CD8-positive, alpha-beta memory T cell (primary cell): ENCODE data around the gene UGGT1. TPM values are rescaled to one million over a fixed set of nuclear protein-coding genes. Genes with fewer than 3 reads are reported as not detected.

Experiments
- CTCF ChIA-PET: fragments of 350-600 bp; sonication (Branson Sonifier 250); formaldehyde crosslinking; loops from one replicate; lab custom pipeline; 2021; ENCODE audit warnings: antibody characterized with exemption; lab: Charles Lee
- POLR2A ChIA-PET: fragments of 350-600 bp; sonication (Branson Sonifier 250); formaldehyde crosslinking; loops from one replicate; lab custom pipeline; 2021; ENCODE audit warnings: antibody characterized with exemption; lab: Charles Lee
- DNase-seq, 5 donors: peaks; one replicate each; pipeline versions ENCODE4 v3.0.0 to v3.0.0-alpha.2; 2020 to 2022; ENCODE audit warnings: mixed read lengths in 1 of 5
- H3K27ac ChIP-seq: one replicate; pipeline ENCODE4 v1.7.0; 2013; ENCODE audit warnings: low read depth, mild to moderate bottlenecking, low read length, moderate library complexity
- H3K27me3 ChIP-seq: 2 replicates; pipeline ENCODE4 v1.7.0; 2013; ENCODE audit warnings: low read length, mild to moderate bottlenecking; ENCODE audit not compliant: insufficient read depth, poor library complexity, severe bottlenecking
- H3K36me3 ChIP-seq: 2 replicates; pipeline ENCODE4 v1.7.0; 2013; ENCODE audit warnings: mild to moderate bottlenecking, low read length, moderate library complexity; ENCODE audit not compliant: insufficient read depth
- H3K4me1 ChIP-seq: 2 replicates; pipeline ENCODE4 v1.7.0; 2013; ENCODE audit warnings: mild to moderate bottlenecking, low read length, moderate library complexity; ENCODE audit not compliant: insufficient read depth
- H3K4me3 ChIP-seq: 2 replicates; pipeline ENCODE4 v1.7.0; 2013; ENCODE audit warnings: mild to moderate bottlenecking, low read length
- H3K9me3 ChIP-seq: 2 replicates; pipeline ENCODE4 v1.7.0; 2013; ENCODE audit warnings: mild to moderate bottlenecking, low read length
- H3K27ac Mint-ChIP-seq, 8 donors: one replicate each; pipeline ENCODE4 v1.8.0; 2020 to 2021; ENCODE audit warnings: mixed read lengths in 8 of 8, mild to moderate bottlenecking in 6 of 8, inconsistent platforms in 3 of 8, moderate library complexity in 3 of 8
- H3K27me3 Mint-ChIP-seq, 2 donors: one replicate each; pipeline ENCODE4 v1.8.0; 2020 to 2021; ENCODE audit warnings: mixed read lengths in 2 of 2, mild to moderate bottlenecking in 1 of 2, moderate library complexity in 1 of 2
- H3K36me3 Mint-ChIP-seq, 3 donors: one replicate each; pipeline ENCODE4 v1.8.0; 2020 to 2021; ENCODE audit warnings: mixed read lengths in 3 of 3, inconsistent platforms in 1 of 3, mild to moderate bottlenecking in 1 of 3
- H3K4me1 Mint-ChIP-seq, 3 donors: one replicate each; pipeline ENCODE4 v1.8.0; 2020 to 2021; ENCODE audit warnings: mixed read lengths in 3 of 3, inconsistent platforms in 1 of 3, mild to moderate bottlenecking in 1 of 3
- H3K4me3 Mint-ChIP-seq, 7 donors: one replicate each; pipeline ENCODE4 v1.8.0; 2020 to 2021; ENCODE audit warnings: mixed read lengths in 7 of 7, mild to moderate bottlenecking in 6 of 7, moderate library complexity in 4 of 7, inconsistent platforms in 2 of 7
- H3K9me3 Mint-ChIP-seq, 5 donors: one replicate each; pipeline ENCODE4 v1.8.0; 2020 to 2022; ENCODE audit warnings: mixed read lengths in 5 of 5, mild to moderate bottlenecking in 3 of 5, moderate library complexity in 2 of 5, inconsistent platforms in 1 of 5
- polyA plus RNA-seq: library from polyadenylated mRNA; unstranded; fragments of 300-500 nt; fragmentation: Illumina TruSeq; gene quantifications from one replicate; pipeline ENCODE4 v1.2.3, GENCODE V29; 2021
- total RNA-seq, 2 experiments: library from RNA; stranded (reverse); gene quantifications; one replicate each; pipeline ENCODE4 v1.2.3, GENCODE V29; 2021

UGGT1 gene, protein sequence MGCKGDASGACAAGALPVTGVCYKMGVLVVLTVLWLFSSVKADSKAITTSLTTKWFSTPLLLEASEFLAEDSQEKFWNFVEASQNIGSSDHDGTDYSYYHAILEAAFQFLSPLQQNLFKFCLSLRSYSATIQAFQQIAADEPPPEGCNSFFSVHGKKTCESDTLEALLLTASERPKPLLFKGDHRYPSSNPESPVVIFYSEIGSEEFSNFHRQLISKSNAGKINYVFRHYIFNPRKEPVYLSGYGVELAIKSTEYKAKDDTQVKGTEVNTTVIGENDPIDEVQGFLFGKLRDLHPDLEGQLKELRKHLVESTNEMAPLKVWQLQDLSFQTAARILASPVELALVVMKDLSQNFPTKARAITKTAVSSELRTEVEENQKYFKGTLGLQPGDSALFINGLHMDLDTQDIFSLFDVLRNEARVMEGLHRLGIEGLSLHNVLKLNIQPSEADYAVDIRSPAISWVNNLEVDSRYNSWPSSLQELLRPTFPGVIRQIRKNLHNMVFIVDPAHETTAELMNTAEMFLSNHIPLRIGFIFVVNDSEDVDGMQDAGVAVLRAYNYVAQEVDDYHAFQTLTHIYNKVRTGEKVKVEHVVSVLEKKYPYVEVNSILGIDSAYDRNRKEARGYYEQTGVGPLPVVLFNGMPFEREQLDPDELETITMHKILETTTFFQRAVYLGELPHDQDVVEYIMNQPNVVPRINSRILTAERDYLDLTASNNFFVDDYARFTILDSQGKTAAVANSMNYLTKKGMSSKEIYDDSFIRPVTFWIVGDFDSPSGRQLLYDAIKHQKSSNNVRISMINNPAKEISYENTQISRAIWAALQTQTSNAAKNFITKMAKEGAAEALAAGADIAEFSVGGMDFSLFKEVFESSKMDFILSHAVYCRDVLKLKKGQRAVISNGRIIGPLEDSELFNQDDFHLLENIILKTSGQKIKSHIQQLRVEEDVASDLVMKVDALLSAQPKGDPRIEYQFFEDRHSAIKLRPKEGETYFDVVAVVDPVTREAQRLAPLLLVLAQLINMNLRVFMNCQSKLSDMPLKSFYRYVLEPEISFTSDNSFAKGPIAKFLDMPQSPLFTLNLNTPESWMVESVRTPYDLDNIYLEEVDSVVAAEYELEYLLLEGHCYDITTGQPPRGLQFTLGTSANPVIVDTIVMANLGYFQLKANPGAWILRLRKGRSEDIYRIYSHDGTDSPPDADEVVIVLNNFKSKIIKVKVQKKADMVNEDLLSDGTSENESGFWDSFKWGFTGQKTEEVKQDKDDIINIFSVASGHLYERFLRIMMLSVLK (N-terminal part only)
- total RNA-seq (10 to 100 TPM; 54.0 to 55.8 TPM), polyA plus RNA-seq (16.9 TPM)

DNA sequence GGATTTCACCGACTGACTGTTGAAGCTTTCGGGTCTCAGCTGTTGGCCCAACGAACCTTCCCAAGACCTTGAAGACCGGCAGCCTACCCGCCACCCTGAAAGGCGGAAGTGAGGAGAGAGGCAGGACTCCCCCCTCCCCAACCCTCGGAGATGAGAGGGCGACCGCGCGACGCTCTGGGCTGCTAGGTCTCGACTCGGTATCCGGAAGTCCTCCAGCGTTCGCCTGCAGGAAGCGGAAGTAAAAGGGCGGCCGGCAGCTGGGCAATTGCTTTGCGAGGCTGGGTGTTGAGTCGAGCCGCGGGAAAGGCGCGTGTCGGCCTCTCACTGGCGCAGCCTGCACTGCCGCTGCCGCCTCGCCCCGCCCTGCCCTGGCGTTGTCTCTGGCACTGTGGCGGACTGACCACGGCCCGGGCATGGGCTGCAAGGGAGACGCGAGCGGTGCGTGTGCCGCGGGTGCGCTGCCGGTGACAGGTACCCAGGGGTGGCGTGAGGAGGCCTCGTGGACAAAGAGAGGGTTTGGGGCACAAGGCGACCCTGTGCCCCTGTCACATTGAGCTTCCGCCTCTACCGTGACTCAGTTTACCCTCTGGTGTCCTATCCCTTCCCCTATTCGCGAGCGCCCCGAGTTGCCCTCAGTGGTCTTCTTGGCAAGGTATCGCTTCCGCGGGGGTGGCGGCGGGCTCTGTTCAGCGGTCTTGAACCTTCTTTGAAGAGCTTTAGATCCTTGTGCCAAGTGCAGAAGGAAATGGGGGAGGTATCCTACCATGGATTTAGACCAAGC is at the start of gene UGGT1:
Gene UGGT1 (plus strand): TSS at position 256 of the 781 bp plus-strand sequence. CDS start 158 bp downstream, at position 414.
- POLR2A ChIA-PET, result interaction anchor here (1.7 to 2.1 kb wide), 3 partner anchors 63 to 389 kb away, joined by 4 to 27 read pairs (median 11); partner anchors contain the start of gene SAP130
- peak; percentile 88 to 95 (median 91) for DNase-seq
- CTCF ChIA-PET, result interaction anchor here (0.7 to 1.6 kb wide), 5 partner anchors 13 to 207 kb away, joined by 3 to 5 read pairs (median 4); no protein-coding TSS in a partner anchor
- peaks cover 26% of the 10 kb centered on the region for H3K4me1 ChIP-seq
- Mint-ChIP-seq H3K27ac (peak within 1 kb of the TSS; percentile 91 to 97 (median 96)), H3K4me3 (peak within 1 kb of the TSS; percentile 85 to 98 (median 92)), H3K4me1 (peaks cover 46 to 59% (median 58%) of the 10 kb centered on the region in 3 donors), H3K27me3 (no peaks in the 10 kb centered on the region), H3K9me3 (no peaks in the 10 kb centered on the region), H3K36me3 (peaks cover 0 to 27% (median 0%) of the 10 kb centered on the region in 3 donors)
- peak within 1 kb of the TSS; percentile 97 for H3K4me3 ChIP-seq
- H3K36me3 ChIP-seq, result peaks cover 6% of the 10 kb centered on the region
- H3K9me3 ChIP-seq, result no peaks in the 10 kb centered on the region
- H3K27me3 ChIP-seq, result no peaks in the 10 kb centered on the region
- H3K27ac ChIP-seq, result peak within 1 kb of the TSS; percentile 72

DNA sequence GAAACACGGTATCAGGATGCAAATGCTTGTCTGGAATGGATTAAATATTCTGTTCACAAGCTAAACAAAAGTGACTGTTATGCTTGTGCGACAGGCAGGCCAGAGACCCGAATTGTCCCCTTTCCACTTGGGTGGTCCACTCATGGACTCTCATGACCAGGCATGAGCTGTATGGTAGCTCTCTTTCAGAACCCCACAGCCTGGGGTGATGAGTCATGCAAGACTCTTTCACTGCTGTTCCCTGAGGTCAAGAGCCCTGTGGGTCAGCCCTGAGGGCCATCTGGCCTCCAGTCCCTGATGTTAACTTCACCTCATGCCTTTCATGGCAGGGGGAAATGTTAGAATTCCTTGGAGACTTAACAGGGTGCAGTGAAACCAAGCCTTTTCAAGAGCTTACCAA is 49.4 kb upstream of the UGGT1 start:
- Histone ChIP-seq H3K36me3 (no peaks in the 10 kb centered on the region), H3K4me3 (no peak overlapping the region), H3K4me1 (no peaks in the 10 kb centered on the region), H3K9me3 (peaks cover 20% of the 10 kb centered on the region), H3K27ac (no peak overlapping the region), H3K27me3 (no peaks in the 10 kb centered on the region)
- DNase-seq, result no peak
- ChIA-PET CTCF (no interaction called here), POLR2A (no interaction called here)
- Mint-ChIP-seq H3K27ac (no peak overlapping the region), H3K9me3 (peaks cover 15 to 54% (median 41%) of the 10 kb centered on the region in 5 donors), H3K4me3 (no peak overlapping the region), H3K27me3 (peaks cover 9 to 26% of the 10 kb centered on the region in 2 donors), H3K36me3 (peaks cover 0 to 22% (median 0%) of the 10 kb centered on the region in 3 donors), H3K4me1 (no peaks in the 10 kb centered on the region)

DNA sequence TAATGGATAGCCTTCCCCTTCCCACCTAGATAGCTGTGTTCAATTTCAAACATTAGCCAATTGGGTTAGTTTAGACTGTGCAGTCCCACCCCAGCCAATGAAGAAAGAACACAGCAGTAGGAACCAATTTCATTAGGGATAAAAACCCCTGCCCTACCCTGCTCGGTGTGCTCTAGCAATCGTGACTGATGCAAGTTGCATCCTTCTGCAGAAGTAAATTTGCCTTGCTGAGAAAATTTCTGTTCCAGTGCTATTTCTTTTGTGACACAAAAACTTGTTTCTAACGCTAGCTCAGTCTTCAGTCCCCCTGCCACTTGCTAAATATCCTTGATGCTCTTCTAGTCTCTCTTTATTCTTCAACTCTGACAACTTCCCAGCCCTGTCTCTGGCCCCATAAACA is 48.0 kb upstream of the UGGT1 start:
- Histone ChIP-seq H3K36me3 (no peaks in the 10 kb centered on the region), H3K9me3 (peaks cover 8% of the 10 kb centered on the region), H3K27me3 (no peaks in the 10 kb centered on the region), H3K4me3 (no peak overlapping the region), H3K4me1 (no peaks in the 10 kb centered on the region), H3K27ac (no peak overlapping the region)
- no peak for DNase-seq
- H3K27me3 Mint-ChIP-seq, result peaks cover 7 to 37% of the 10 kb centered on the region in 2 donors
- no peak overlapping the region for H3K27ac Mint-ChIP-seq
- no peaks in the 10 kb centered on the region for H3K4me1 Mint-ChIP-seq
- CTCF ChIA-PET, result no interaction called here
- peaks cover 0 to 13% (median 0%) of the 10 kb centered on the region in 3 donors for H3K36me3 Mint-ChIP-seq
- H3K9me3 Mint-ChIP-seq, result peaks cover 11 to 43% (median 28%) of the 10 kb centered on the region in 5 donors
- H3K4me3 Mint-ChIP-seq, result no peak overlapping the region
- POLR2A ChIA-PET, result no interaction called here

DNA sequence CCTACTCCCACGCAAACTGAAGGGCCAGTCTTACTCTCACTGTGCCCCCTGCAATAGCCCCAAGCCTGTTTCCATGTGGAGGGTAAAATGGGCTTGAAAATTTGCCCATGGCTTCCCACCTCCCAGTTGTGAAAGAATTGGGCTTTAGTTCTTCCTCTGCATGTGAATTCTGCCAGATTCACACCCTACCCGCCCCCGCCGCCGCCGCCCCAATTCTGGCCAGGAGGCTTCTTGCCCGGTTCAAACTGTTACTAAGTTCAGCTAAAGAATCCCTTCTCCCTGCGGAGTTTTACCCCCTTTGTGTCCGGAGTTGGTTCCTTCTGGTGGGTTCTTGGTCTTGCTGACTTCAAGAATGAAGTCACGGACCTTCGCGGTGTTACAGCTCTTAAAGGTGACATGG is 37.7 kb upstream of the UGGT1 start:
- DNase-seq, result no peak
- H3K4me3 ChIP-seq, result no peak overlapping the region
- H3K9me3 ChIP-seq, result no peaks in the 10 kb centered on the region
- H3K4me1 Mint-ChIP-seq, result no peaks in the 10 kb centered on the region
- ChIA-PET POLR2A (no interaction called here), CTCF (interaction anchor here (1.4 kb wide), 1 partner anchor 9 kb away, joined by 3 read pairs; no protein-coding TSS in a partner anchor)
- peaks cover 0 to 6% (median 1%) of the 10 kb centered on the region in 3 donors for H3K36me3 Mint-ChIP-seq
- H3K27ac ChIP-seq, result no peak overlapping the region
- H3K4me1 ChIP-seq, result no peaks in the 10 kb centered on the region
- peaks cover 0 to 15% (median 13%) of the 10 kb centered on the region in 5 donors for H3K9me3 Mint-ChIP-seq
- peaks cover 26 to 65% of the 10 kb centered on the region in 2 donors for H3K27me3 Mint-ChIP-seq
- no peaks in the 10 kb centered on the region for H3K27me3 ChIP-seq
- H3K4me3 Mint-ChIP-seq, result peak overlapping the region in 1 of 7 donors; percentile 27
- no peaks in the 10 kb centered on the region for H3K36me3 ChIP-seq
- no peak overlapping the region for H3K27ac Mint-ChIP-seq

DNA sequence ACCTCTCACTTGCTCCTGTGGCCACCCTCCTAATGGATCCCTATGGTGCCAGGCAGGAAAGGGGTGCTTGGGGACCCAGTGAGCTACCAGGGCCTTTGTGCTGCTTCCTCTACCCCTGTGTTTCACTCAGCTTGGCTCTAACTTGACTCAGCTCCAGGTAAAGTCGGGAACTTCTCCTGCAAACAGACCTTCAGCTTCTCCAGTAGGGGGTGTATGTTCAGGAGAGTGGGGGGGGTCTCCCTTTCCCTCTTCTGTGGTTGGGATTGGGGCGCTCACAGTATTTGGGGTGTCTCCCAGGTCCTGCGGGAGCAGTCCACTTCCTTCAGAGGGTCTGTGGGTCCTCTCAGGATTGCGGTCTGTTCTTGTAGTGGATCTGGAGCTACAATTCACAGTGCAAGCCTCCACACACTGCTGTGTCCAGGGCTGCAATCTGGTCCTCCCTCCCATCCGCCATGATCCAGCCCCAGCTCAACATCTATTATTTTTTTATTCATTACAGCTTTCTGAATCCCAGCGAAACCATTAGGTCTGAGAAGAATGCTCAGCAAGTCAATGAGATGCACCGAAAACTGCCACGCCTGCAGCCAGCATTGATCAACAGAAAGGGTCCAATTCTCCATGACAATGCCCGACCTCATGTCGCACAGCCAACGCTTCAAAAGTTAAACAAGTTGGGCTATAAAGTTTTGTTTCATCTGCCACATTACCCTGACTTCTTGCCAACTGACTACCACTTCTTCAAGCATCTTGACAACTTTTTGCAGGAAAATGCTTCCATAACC is 36.7 kb upstream of the UGGT1 start:
- Mint-ChIP-seq H3K27ac (no peak overlapping the region), H3K27me3 (peaks cover 24 to 58% of the 10 kb centered on the region in 2 donors), H3K9me3 (peaks cover 0 to 12% (median 10%) of the 10 kb centered on the region in 5 donors), H3K4me1 (no peaks in the 10 kb centered on the region), H3K4me3 (no peak overlapping the region), H3K36me3 (peaks cover 0 to 6% (median 1%) of the 10 kb centered on the region in 3 donors)
- Histone ChIP-seq H3K27ac (no peak overlapping the region), H3K9me3 (no peaks in the 10 kb centered on the region), H3K4me3 (no peak overlapping the region), H3K36me3 (no peaks in the 10 kb centered on the region), H3K4me1 (no peaks in the 10 kb centered on the region), H3K27me3 (no peaks in the 10 kb centered on the region)
- ChIA-PET POLR2A (no interaction called here), CTCF (interaction anchor here (1.4 kb wide), 1 partner anchor 8 kb away, joined by 3 read pairs; no protein-coding TSS in a partner anchor)
- no peak for DNase-seq

DNA sequence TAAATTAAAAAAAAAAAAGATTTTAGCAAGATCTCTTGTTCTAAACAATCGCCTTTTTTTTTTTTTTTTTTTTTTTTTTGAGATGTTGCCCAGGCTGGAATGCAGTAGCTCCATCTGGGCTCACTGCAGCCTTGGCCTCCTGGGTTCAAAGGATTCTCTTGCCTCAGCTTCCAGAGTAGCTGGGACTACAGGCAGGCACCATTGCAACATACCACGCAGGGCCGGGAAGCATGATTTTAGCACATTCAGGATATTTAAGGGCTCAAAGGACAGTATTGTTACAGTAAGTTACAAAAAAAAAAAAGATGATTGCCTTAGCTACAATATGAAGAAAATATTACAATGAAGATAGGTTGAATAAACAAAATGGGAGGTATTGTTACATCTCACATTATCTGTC is 33.7 kb upstream of the UGGT1 start:
- no peaks in the 10 kb centered on the region for H3K9me3 Mint-ChIP-seq
- Histone ChIP-seq H3K27ac (no peak overlapping the region), H3K9me3 (no peaks in the 10 kb centered on the region), H3K36me3 (no peaks in the 10 kb centered on the region), H3K4me3 (no peak overlapping the region), H3K4me1 (no peaks in the 10 kb centered on the region), H3K27me3 (no peaks in the 10 kb centered on the region)
- POLR2A ChIA-PET, result no interaction called here
- H3K36me3 Mint-ChIP-seq, result no peaks in the 10 kb centered on the region
- no peak overlapping the region for H3K4me3 Mint-ChIP-seq
- DNase-seq, result no peak
- CTCF ChIA-PET, result no interaction called here
- H3K27ac Mint-ChIP-seq, result no peak overlapping the region
- no peaks in the 10 kb centered on the region for H3K4me1 Mint-ChIP-seq
- H3K27me3 Mint-ChIP-seq, result peaks cover 13 to 30% of the 10 kb centered on the region in 2 donors
